Heart right ventricle (tissue), 16 donors: ENCODE data around the gene SLC35D3. TPM values are rescaled to one million over a fixed set of nuclear protein-coding genes. Genes with fewer than 3 reads are reported as not detected.

ENCODE experiments used
- ATAC-seq, 8 donors: fragments of 200-7000 bp; cut with Tn5 transposase; one replicate each; pipeline ENCODE4 v1.9.1; 2020; ENCODE audit warnings: mild to moderate bottlenecking in 8 of 8, moderate library complexity in 8 of 8, moderate number of reproducible peaks in 1 of 8
- DNase-seq, 2 donors: peaks; one replicate each; pipeline ENCODE4 v3.0.0-alpha.2; 2020
- H3K27ac ChIP-seq, 10 donors: fragments of 200-600 bp; sonication (generic) in 2 of 10; one replicate each; pipeline versions ENCODE4 v1.5.0 to v1.8.0; 2020 to 2022; ENCODE audit warnings: mild to moderate bottlenecking in 3 of 10
- H3K27me3 ChIP-seq, 7 donors: fragments of 200-600 bp; one replicate each; pipeline ENCODE4 v1.8.0; 2021 to 2022; ENCODE audit warnings: mild to moderate bottlenecking in 2 of 7
- H3K36me3 ChIP-seq, 9 donors: fragments of 200-600 bp; sonication (generic) in 1 of 9; one replicate each; pipeline versions ENCODE4 v1.5.0 to v1.8.0; 2020 to 2022; ENCODE audit warnings: mild to moderate bottlenecking in 2 of 9
- H3K4me1 ChIP-seq, 9 donors: fragments of 200-600 bp; sonication (generic) in 1 of 9; one replicate each; pipeline versions ENCODE4 v1.5.0 to v1.8.0; 2020 to 2022; ENCODE audit warnings: mild to moderate bottlenecking in 4 of 9
- H3K4me3 ChIP-seq, 10 donors: fragments of 200-600 bp; sonication (generic) in 2 of 10; one replicate each; pipeline versions ENCODE4 v1.5.0 to v1.8.0; 2020 to 2022; ENCODE audit warnings: mild to moderate bottlenecking in 7 of 10, moderate library complexity in 2 of 10
- H3K9me3 ChIP-seq, 11 donors: fragments of 200-600 bp in 10 of 11; sonication (generic) in 2 of 11; one replicate each; pipeline versions ENCODE4 v1.5.0 to v1.8.0; 2013 to 2022; ENCODE audit warnings: mild to moderate bottlenecking in 2 of 11, control low read depth in 1 of 11, moderate library complexity in 1 of 11
- WGBS, 2 donors: extraction: QIAGEN DNeasy Blood & Tissue Kit; methylation state at CpG; one replicate each; pipeline ENCODE4 v1.1.7; 2013; ENCODE audit warnings: inconsistent platforms in 1 of 2; 5-methylcytosine and 5-hydroxymethylcytosine counted together
- intact Hi-C, 10 donors: fragments of 100-400 bp; cut with DNase I; formaldehyde crosslinking; loops; one replicate each; pipeline versions ENCODE4 v1.11.1 to v1.14.2; 2022
- polyA plus RNA-seq, 2 donors: library from polyadenylated mRNA; stranded (reverse); fragments of 200-250 nt; gene quantifications; one replicate each; pipeline ENCODE4 v1.2.3, GENCODE V29; 2013
- total RNA-seq, 10 donors: library from RNA; stranded (reverse); fragmentation: NEBNext Ultra II Directional in 3 of 10; extraction: Animal tissue kit (Norgen Biotek cat#: 25700) in 3 of 10; gene quantifications; one replicate each; pipeline versions ENCODE4 v1.2.1 to v1.2.4, GENCODE V29; 2021 to 2023
- TF ChIP-seq, protein P1 (sequence below), 9 donors: fragments of 200-600 bp; sonication (generic) in 2 of 9; IDR thresholded peaks; one replicate each; pipeline versions ENCODE4 v1.5.0 to v1.8.0; 2021 to 2022; ENCODE audit warnings: antibody characterized with exemption in 9 of 9, mild to moderate bottlenecking in 5 of 9, moderate library complexity in 1 of 9
- donor health status: Arrhythmogenic right ventricular cardiomyopathy.
- donor health status: ischemic (EF 13 %, LVEDD 7.1; RV severe dilation, severe dysfunction).
- donor health status: healthy with polysubstance abuse.
- donor health status: DM: no; HTN: yes; CAD: no.
- donor health status: DM: no; HTN: no; CAD: no.
- donor health status: ischemic (EF 25% LVEDD 6.9; RV normal size, moderate dysfunction).
- donor health status: ischemic (EF 25% LVEDD 5.7; RV mildly dilated, moderate dysfunction).
- donor health status: healthy.
- donor health status: DM: yes; HTN: yes; CAD: no.
- donor health status: Ischemic cardiomyopathy.
- donor health status: ischemic (EF 35%, LVEDD 5.7; RV mildly dilated, moderate dysfunction).
- donor health status: nonischemic (EF 11% LVEDD 7.7; RV severe dilation, severe dysfunction).
- donor health status: DM: yes; HTN: yes; CAD: no.
- donor health status: PGD.
- donor health status: ischemic (EF 29% LVEDD 5.4; RV normal size, mild dysfunction).
- donor health status: nonischemic (EF 23%, LVEDD 6.1; RV moderate dilation, normal function).

Gene SLC35D3
- total and polyA plus RNA-seq, 12 donors = 0.04 TPM; not detected in 11

DNA sequence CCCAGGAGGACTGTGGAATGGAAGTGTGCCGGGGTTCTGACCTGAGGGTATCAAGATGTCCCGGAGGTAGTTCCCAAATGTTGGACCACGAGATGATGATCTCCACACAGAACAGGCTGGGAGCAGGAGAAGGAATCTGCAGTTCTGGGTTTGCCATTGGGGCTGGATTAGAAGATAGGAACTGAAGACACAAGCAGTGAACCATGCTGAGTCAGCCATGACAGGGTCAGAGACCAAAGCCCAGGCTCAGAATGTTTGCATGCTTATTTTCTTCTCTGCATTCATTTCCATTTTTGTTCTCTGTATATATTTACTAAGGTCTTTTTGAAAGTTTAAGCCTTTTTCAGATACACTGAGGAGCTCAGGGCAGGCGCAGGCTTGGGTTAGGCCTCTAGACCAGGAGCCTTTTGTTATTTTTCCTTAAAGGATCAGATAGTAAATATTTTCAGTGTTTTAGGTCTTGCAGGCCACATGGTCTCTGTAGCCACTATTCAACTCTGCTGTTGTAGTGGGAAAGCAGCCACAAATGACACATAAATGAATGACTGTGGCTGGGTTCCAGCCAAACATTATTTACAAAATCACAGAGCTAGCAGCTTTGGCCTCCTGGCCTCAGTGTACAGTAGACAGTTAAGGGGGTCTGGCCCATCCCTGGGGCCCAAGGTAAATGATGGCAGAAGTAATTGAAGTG is 28.5 kb downstream of the SLC35D3 start:
- intact Hi-C loops = no loop called here
- TF ChIP-seq, protein P1, sequence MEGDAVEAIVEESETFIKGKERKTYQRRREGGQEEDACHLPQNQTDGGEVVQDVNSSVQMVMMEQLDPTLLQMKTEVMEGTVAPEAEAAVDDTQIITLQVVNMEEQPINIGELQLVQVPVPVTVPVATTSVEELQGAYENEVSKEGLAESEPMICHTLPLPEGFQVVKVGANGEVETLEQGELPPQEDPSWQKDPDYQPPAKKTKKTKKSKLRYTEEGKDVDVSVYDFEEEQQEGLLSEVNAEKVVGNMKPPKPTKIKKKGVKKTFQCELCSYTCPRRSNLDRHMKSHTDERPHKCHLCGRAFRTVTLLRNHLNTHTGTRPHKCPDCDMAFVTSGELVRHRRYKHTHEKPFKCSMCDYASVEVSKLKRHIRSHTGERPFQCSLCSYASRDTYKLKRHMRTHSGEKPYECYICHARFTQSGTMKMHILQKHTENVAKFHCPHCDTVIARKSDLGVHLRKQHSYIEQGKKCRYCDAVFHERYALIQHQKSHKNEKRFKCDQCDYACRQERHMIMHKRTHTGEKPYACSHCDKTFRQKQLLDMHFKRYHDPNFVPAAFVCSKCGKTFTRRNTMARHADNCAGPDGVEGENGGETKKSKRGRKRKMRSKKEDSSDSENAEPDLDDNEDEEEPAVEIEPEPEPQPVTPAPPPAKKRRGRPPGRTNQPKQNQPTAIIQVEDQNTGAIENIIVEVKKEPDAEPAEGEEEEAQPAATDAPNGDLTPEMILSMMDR (IDR thresholded peaks at IDR 0.05) = no peak
- Histone ChIP-seq H3K4me3 (no peak overlapping the region), H3K4me1 (no peaks in the 10 kb centered on the region), H3K36me3 (no peaks in the 10 kb centered on the region), H3K9me3 (no peaks in the 10 kb centered on the region), H3K27me3 (peaks cover 0 to 8% (median 4%) of the 10 kb centered on the region in 7 donors), H3K27ac (no peak overlapping the region)
- 77 to 83% methylated on average over 4 of the region's 4 CpGs for WGBS, 2 donors
- ATAC-seq = no peak
- no peak for DNase-seq

DNA sequence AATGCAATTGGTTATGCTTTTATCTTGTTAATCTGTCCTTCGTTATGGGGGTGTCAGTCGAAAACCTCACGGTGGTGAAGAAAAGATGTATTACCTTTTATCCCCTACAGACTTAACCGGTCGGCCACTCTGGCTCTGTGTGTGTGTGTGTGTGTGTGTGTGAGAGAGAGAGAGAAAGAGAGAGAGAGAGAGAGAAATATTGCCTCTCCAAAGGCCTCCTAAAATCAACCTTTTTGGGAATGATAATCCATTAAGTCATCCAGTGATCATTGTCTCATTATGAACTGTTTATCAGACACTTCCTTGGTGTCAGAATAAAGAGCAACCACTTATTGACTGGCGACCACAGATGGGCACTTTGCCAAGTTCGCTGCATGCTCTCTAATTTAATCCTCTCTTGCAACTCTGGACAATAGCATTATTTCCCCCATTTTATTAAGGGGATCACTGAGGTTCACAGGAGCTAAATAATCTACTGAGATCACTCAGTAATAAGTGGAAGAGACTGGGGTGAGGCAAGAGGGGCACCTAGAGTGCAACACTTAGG is 30.7 kb downstream of the SLC35D3 start:
- Histone ChIP-seq H3K4me1 (peaks cover 3 to 9% (median 6%) of the 10 kb centered on the region in 9 donors), H3K4me3 (no peak overlapping the region), H3K9me3 (no peaks in the 10 kb centered on the region), H3K27ac (no peak overlapping the region), H3K36me3 (no peaks in the 10 kb centered on the region), H3K27me3 (peaks cover 0 to 6% (median 0%) of the 10 kb centered on the region in 7 donors)
- DNase-seq = no peak
- no peak for ATAC-seq
- TF ChIP-seq, protein P1 (IDR thresholded peaks at IDR 0.05) = no peak
- WGBS, 2 donors = 58% methylated on average over 7 of the region's 7 CpGs
- intact Hi-C loops = no loop called here

DNA sequence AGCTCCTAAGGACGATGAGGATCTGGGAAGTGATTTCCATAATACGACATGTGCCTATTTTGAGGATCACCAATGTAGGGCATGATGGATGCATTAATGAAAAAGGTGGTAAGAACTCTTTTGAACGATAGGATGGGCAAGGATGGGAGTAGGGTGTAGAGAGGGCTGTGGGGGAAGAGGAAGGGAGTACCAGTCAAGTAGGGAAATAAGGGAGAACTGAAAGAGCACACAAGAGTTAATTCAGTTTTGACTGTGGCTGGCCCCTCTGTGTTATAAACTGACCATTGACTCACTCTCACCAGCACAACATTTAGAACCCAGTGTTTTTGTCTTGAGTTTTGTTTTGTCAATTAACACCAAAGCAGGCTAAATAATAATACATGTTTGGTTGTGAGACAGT is 33.0 kb downstream of the SLC35D3 start:
- DNase-seq = no peak
- intact Hi-C loops = no loop called here
- peaks cover 3 to 13% (median 6%) of the 10 kb centered on the region in 9 donors for H3K4me1 ChIP-seq
- H3K27ac ChIP-seq = no peak overlapping the region
- TF ChIP-seq, protein P1 (IDR thresholded peaks at IDR 0.05) = no peak
- WGBS, 2 donors = 87 to 88% methylated on average over 3 of the region's 3 CpGs
- H3K9me3 ChIP-seq = no peaks in the 10 kb centered on the region
- H3K4me3 ChIP-seq = no peak overlapping the region
- ATAC-seq = no peak
- peaks cover 0 to 6% (median 0%) of the 10 kb centered on the region in 7 donors for H3K27me3 ChIP-seq
- H3K36me3 ChIP-seq = no peaks in the 10 kb centered on the region

DNA sequence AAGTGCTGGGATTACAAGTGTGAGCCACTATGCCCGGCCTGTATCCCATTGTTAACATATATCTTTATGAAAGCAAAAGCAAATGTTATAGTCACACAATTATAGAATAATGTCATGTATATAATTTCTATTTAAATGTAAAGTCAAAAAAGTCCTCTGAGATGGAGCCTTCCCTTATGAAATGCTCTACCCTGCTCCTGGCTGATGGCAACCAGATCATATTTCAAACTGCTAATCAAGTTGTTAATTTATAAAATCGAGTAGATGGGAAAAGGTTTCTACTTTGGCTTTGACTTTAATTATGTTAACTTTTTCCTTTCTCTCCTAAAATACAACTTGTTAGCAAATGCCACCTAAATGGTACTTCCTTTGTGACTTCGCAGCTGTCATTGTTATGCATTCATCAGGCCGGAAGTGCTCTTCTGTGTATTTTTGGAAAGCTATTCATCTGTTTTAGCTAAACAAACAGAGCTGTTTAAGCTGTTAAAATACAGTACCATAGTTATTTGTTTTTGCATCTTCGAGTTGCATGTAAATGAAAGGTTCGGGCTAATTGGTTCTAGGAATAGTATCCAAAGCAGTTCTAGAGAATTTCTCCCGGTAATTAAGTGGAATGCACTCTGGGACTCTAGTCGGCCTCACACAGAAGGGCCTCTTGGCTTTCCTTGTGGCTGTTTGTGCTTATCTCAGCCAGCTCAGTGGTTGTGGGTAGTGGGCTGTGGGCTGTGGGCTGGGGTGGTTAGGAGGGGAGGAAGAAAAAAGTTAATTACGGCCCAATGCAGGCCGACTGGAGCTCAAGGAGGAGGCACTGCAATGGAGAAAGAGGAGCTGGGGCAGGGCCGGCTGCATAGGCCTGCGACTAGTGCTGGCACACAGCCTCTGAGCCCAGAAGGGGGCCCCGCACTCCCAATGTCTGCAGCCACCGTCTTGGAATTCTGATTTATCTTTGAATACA is 34.8 kb downstream of the SLC35D3 start:
- H3K27ac ChIP-seq = no peak overlapping the region
- DNase-seq (no peak), ATAC-seq (peak in 2 of 8 donors; percentile 29 to 41)
- TF ChIP-seq, protein P1 (IDR thresholded peaks at IDR 0.05) = no peak
- intact Hi-C loops = no loop called here
- no peaks in the 10 kb centered on the region for H3K9me3 ChIP-seq
- no peaks in the 10 kb centered on the region for H3K36me3 ChIP-seq
- no peak overlapping the region for H3K4me3 ChIP-seq
- peaks cover 0 to 9% (median 0%) of the 10 kb centered on the region in 7 donors for H3K27me3 ChIP-seq
- H3K4me1 ChIP-seq = peaks cover 3 to 15% (median 6%) of the 10 kb centered on the region in 9 donors
- WGBS, 2 donors = 47 to 49% methylated on average over 14 of the region's 14 CpGs
